ENCODE data around the gene DOCK4. TPM values are rescaled to one million over a fixed set of nuclear protein-coding genes. Genes with fewer than 3 reads are reported as not detected.

DOCK4 gene
- total and polyA plus RNA-seq, 2 of the 8 experiments (the other 6 are each of a cell fraction or from before 2014, with no cell fraction given) = 5.1 to 23.6 TPM

- TF ChIP-seq, protein P1, sequence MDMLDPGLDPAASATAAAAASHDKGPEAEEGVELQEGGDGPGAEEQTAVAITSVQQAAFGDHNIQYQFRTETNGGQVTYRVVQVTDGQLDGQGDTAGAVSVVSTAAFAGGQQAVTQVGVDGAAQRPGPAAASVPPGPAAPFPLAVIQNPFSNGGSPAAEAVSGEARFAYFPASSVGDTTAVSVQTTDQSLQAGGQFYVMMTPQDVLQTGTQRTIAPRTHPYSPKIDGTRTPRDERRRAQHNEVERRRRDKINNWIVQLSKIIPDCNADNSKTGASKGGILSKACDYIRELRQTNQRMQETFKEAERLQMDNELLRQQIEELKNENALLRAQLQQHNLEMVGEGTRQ (IDR thresholded peaks at IDR 0.05; ENCODE audit: low read length) = no peak
These were observed 302.4 kb downstream of the DOCK4 start (continued) for GRCh38 chr7:111903797-111904196.

All from H1 (cell line).